H1 (cell line): Measurements from ENCODE around the gene CACFD1. TPM values are rescaled to one million over a fixed set of nuclear protein-coding genes. Genes with fewer than 3 reads are reported as not detected.

Experiments
- CBX5 ChIP-seq: fragments of 300-800, 300-1000 bp; sonication (generic); IDR thresholded peaks from 2 replicates; pipeline ENCODE4 v1.7.1; 2016; ENCODE audit warnings: antibody characterized with exemption, low read length, low read depth
- CTBP2 ChIP-seq: IDR thresholded peaks from 2 replicates; pipeline ENCODE4 v1.7.0; 2011; ENCODE audit warnings: borderline replicate concordance, mild to moderate bottlenecking, moderate library complexity, mixed read lengths, low read length; ENCODE audit not compliant: insufficient read depth, insufficient read length
- KDM1A ChIP-seq: fragments of 200-600, 300-600 bp; sonication (generic); IDR thresholded peaks from 2 replicates; pipeline ENCODE4 v1.7.1; 2016; ENCODE audit warnings: mild to moderate bottlenecking, low read length, borderline replicate concordance
- polyA plus RNA-seq, 7 experiments: library from polyadenylated mRNA; depleted of rRNA in 3 of 7; stranded (reverse) in 5 of 7; unstranded in 2 of 7; fragments of >200 nt in 5 of 7; fragments of 200-250 nt in 2 of 7; gene quantifications; 1 replicate in 5 of 7; 2 replicates in 1 of 7; 4 replicates in 1 of 7; pipeline versions ENCODE4 v1.2.1 to v1.2.3, GENCODE V29; 2011 to 2013; ENCODE audit warnings: missing spikeins in 2 of 7, mixed read lengths in 2 of 7
- total RNA-seq: library from RNA; stranded (reverse); fragmentation: NEBNext Ultra II Directional; extraction: Animal tissue kit (Norgen Biotek cat#: 25700); gene quantifications from 2 replicates; pipeline ENCODE4 v1.2.1, GENCODE V29; 2021

CACFD1 gene
- total and polyA plus RNA-seq, 2 of the 8 experiments (the other 6 are each of a cell fraction or from before 2014, with no cell fraction given): 13.4 to 15.5 TPM

- TF ChIP-seq KDM1A (no peak), CBX5 (no peak), CTBP2 (no peak)
These were observed 11.9 kb downstream of the CACFD1 start (continued) for GRCh38 chr9:133471551-133472276.
